CD4-positive, alpha-beta T cell treated with Interleukin-2 at 100 ng/mL for 4 hours (primary cell): ENCODE data around the gene RIC3.

Experiments used
- DNase-seq: peaks from one replicate; pipeline ENCODE4 v3.0.0-alpha.2; 2020; ENCODE audit warnings: low spot score

The RIC3 gene

DNA sequence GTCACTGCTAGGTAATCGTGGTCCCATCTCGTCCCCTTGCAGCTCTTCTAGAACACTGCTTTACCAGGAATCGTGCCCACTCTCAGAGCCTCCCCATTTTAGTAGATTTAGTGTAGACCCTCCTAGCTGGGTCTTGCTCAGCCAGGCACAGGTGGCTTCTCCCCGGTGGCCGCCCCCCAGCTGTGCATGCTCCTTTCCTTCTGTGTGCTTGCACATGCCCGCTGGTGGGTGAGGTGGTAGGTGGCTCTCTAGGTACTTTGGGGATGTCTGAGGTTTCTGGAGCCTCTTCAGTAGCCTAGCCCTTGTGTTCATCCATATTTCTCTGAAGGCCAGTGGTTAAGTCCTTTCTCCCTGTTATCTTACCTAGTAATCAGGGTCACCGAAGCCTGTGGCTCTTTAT, 82.3 kb downstream of the RIC3 start:
- no peak for DNase-seq

DNA sequence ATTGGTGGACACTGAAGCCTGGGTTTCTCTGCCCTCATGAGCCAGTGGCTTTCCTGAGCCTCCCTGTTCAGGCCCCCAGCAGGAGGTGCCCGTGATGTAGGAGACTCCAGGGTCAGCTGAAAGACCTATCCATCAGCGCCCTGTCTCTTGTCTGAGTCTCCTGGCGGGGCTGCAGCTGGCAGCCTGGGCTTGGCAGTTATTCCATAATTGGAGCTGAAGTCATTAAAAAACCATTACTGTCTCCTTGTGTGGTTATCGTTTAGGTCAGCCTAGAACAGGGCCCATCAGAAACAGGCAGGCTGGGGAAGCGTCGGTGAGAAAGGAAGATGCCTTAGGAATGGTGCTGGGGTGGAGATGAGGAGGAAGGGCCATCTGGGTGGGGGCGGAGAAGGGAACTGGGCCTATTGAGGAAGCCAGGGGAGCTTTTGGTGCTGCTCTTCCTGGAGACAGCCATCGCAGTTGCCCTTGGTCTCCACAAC, 82.8 kb downstream of the RIC3 start:
- DNase-seq: no peak

DNA sequence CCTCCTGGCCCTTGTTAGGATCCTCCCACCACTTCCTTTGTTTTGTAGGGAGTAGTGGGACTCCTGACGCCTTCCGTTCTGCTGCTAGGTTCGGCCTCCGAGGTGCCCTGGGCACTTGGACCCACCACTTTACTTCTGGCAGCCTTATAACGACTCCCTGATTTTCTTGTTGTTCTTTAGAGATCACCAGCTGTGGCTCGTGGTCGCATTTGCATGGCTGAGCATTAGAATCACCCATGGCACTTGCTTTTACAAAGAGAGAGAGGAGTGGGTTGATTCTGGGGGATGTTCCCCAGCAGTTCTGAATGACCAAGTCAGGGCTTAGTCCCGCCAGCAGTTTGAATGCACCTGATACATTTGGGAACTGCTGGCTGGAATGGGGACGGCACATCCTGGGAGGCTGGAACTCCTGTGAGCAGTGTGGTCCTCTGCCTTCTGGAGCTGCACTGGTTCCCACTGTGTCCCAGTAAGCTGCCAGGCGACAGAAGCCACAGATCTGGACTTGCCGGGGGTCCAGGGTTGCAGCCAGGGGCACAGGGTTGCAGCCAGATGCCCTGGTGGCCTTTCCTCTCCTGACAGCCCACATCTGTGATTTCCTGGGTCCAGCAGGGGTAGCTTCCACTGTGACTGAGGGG, 83.7 kb downstream of the RIC3 start:
- DNase-seq: no peak

DNA sequence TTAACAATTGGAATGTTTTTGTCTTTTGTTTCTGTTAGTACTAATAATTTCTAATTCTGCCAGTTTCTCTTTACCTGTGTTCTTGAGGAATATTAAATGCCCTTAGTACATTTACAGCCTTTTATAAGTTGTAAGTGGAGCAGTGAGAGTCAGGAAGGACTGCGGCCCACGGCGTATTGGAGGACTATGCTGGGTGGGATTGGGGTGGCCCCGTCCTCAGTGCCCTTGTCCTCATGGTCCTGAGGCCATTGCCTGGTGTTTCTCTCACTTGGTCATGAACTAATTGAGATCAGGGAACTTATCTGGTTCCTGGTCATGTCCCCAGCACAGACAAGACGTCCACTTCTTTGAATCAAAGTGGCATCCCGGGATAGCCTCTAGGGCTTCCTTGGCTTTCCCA, 84.5 kb downstream of the RIC3 start:
- DNase-seq: no peak

DNA sequence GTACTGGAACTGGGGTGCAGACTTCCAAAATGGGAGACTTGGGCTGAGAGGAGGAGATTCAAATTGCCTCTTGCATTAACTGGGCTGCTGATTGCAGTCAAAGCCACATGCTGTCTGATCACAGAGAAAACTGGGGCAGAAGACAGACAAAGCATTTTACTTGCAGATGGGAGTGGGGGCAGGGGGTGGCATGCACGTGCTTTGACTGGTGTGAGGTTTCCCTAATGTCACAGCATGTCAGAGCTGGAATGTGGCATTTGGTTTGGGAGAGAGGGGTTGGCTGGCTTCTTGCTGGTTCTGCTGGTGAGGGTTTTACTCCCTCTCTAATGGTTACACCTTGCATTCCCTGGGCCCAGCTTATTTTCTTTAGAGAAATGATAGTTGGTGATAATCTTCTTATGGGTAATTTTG, 84.9 kb downstream of the RIC3 start:
- DNase-seq: no peak

DNA sequence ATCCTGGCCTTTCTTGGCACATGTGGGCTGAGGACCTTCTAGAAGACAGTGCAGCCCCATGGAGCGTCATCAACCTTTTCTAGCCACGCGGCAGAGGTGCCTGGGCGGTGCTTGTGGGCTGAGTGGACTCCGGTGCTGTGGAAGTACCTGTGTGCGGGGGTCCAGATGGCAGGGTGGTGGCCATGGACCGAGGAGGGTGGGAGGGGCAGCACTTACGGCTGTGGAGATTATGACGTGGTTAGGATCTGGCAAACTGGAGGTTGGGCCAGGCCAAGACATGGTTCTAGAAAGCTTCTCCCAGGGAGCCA, 85.8 kb downstream of the RIC3 start:
- no peak for DNase-seq

DNA sequence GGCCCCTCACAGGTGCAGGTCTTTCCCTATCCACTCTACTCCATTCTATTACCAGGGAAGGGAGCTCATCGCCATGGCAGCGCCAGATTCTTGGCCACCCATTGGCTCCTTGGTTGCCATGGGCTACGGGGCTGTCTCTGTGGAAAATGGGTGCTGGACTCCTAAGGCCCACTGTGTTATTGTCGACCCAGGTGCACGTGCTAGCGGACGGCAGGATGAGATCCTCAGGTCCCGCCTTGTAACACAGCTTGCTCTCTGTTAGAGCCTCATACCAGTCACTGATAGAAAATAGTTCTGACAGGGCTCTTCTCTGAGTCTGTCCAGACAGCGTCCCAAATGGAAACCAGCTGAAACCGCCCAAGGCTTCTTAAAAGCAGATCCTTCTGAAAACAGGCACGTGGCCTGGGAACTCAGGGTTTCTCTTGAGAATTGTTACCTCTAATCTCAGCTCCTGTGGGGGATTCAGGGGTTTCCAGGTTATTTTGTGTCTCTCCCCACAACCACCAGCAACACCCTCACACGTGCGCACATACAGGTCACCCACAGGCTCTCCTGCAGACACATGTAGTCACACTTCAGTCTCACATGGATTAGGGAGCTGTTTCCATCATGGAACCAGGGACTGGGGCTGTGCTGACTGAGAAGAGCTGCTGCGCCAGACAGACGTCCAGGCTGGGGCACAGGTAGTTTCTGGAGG, 86.3 kb downstream of the RIC3 start:
- no peak for DNase-seq

DNA sequence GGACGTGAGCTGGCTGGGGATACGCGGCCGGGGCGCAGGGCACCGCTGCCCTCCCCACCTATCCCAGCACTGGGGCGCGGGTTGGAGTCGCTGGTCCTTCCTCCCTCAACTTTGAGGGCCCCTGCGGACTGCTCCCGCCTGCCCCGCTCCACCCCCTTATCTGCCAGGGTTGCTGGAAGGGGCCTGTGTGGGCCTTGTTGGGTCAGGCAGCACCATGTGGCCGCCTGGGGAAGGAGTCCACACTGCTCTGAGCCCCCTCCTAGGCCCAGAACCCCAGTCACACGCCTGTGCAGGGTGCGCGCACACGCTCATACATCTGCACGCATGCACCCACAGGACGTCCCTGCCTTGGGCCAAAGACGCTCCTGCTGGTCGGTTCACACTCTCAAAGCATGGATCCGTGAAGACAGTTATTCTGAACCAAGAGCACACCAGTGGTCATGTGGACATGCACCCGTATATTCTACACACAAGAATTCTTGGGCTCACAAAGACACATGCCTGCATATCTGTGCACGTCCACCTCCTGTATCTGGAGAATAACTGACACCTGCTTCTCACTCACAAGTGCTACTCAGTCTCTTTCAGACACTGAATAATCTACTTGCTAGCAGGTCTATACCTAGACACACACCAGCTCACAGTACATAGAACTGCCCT, 87.1 kb downstream of the RIC3 start:
- no peak for DNase-seq

DNA sequence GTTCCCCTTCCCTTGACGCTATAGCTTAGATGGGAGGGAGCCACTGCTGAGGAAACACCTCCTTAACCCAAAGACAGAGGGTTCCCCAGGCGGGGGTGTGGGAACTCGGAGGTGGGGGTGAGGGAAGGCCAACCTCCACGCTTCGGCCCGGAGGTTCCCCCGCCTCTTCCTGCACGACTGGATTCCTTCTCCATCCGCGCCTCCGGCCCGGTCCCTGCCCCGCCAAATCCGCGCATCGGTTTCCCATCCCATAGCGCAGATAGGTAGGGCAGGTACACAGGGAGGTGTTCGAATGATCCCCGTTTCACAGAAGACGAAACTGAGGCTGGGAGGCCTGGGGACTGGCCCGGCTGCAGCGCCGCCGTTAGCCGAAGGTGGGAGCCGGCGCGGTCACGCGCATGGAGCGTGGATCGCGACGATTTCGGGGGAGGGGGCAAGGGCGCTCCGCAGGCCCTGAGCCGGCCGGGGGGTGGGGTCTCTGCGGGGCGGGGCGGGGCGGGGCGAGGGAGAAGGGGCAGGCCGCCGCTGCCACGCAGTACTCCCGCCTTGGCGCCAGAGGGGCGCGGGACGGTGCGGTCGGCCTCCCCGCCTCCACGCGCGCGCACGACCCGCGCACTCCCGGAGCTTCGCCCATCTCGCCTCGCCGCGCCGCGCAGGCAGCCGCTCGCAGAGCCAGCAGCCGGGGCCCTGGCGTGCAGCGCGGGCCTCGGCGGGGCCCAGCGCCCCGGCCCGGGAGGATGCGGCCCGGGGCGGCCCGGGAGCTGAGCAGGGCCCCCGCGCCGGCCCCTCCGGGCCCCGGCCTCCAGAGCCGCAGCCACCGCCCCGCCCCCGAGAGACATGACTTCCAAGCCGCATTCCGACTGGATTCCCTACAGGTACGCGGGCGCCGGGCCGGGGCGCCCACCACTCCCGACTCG, 87.9 kb downstream of the RIC3 start, which contains the start of gene TUB:
TUB (plus strand) TSS at position 538 of the 917 bp plus-strand sequence; CDS start at position 838, 300 bp downstream.
- no peak for DNase-seq

DNA sequence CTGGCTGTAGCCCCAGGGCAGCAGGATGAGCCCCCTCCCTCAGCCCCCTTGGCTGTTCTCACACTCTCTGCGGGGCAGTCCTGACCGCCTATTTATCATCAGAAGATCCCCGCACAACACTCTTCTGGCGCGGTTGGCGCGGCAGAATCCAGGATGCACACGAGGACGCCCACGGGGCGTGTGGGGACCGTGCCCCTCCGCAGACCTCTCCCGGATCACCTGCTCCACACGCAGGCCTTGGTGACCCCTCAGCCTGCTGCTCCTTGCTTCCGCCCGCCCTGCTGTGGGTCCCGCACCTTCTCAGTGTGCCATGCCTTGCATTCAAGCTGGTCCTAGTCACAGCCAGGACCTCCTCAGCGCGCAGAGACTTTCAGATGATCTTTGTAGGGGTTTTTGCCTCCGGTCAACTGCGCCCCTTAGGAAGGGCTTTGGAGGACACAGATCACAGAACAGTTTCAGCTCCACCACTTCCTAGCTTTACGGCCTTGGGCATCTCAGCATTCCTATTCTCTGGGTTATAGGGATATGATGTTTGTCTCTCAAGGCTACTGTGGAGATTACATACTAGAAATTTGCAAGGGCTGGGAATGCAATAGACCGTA, 88.7 kb downstream of the RIC3 start:
- no peak for DNase-seq

DNA sequence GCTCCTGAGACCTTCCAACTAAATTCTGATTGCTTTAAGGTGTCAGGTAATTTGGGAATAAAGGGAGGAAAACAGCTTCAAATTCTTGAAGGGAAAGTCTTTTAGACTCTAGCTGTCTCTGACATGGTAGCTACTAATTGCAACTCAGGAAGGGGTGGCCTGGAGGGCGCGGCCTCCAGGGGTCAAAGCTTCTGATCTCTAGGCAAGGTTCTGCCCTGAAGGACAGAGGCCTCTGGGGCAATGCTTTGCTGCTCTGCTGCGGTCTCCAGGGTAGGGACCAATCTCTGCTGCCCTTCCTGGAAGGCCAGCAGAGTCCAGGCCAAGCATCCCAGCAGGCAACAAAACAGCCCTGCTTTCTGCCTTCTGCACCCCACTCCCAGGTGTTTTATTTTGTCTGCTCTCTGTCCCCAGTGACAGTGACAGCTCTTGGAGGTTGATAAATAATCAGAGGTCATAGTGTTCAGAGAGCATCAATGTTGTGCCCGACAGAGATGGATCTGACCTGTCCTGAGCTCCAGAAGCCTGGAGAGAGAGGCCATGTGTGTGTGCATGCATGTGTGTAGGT, 89.6 kb downstream of the RIC3 start:
- no peak for DNase-seq

DNA sequence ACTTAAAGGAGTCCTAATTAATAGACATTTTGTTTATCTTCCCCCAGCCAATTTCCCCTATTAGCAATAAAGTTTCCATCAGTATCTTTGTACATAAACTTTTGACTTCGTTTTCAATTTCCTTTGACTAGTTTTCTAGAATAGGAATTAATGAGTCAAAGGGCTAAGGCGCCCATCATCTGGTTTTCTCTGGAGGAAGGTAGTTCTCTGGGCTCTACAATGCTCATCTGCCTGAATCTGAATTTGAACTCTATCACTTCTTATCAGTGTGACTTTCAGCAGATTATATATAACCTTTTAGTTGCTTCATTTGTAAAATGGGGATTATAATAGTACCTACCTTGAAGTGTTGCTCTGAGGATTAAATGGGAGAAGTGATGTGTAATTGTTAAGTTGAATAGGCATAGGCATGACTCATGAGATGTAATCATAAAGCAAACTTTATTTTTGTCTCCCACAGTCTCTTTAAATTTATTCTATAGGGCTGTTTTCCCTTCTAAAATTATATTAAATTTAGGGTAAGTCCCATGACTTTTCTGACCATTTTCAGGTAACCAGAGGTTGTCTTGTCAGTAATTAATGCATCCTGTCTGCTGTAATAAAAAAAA, 93.6 kb downstream of the RIC3 start:
- no peak for DNase-seq

DNA sequence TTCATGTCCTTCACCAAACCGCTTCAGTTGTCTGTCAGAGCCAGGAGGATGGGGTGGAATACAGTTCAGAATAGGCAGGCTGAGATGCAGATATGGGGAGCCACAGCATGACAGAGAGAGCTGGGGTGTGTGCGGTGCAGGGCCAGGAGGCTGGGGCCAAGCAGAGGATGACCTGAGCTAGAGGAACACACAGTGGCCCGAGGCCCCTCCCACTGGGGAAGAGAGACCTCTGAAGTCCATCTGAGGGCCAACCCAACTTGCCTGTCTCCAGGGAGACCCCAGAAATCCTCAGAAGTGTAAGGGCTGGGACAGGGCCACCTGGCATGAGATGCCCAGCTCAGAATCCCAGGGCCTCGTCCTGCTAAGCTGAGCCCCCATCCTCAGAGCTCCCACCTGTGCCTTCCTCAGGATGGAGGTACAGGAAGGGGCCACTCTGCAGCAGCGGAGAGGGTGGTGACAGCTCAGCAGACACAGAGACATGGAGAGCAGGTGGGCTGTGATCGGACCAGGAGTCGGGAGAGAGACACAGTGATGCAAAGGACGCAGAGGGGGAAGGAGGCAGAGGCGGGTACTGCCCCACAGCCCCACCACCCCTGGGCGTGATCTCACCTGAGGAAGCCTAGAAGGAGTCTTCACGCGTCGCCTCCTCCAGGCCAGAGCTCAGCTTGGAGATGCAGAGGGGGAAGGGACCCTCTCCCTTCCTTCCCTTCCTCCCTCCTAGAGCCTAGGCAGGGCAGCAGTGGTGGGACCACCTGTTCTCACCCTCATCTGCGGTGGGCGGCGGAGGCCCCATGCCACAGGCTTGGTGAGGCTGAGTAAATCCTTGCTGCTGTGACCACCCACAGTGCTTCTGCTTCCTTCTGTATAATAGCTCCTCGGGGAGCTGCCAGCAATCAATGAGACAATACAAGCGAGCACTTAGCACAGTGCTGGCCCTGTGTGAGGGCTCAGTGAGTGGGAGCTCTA, 96.9 kb downstream of the RIC3 start:
- DNase-seq: no peak

DNA sequence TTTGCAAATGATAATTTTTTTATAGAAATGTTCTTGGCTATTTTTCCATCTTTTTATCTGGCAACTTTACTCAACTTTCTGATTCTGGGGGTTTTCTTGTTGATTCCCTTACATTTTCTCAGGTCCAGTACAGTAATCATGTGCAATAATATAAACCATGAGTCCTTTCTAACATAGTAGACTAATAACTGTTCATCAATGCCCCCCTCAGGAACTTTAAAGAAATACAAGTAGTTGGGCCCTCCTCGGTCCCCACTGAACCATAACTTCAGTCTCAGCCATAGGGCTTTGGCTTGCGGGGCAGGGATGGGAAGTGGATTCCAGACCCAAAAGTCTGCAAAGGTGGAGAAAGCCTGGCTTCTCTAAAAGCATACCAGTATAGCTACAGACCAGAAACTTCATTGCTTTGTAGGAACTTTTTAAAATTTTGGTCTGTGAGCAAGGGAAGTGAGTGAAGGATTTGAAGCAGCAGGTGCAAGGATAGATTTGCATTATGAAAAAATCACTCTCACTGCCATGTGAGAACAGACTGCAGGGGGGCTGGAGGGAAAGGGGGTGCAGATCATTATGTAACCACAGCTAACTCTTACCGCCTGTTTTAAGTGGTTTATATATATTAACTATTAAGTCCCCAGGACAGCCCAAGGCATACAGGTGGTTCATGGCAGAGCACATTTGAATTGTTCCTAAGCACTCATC, 98.3 kb downstream of the RIC3 start:
- DNase-seq: peak; percentile 17

DNA sequence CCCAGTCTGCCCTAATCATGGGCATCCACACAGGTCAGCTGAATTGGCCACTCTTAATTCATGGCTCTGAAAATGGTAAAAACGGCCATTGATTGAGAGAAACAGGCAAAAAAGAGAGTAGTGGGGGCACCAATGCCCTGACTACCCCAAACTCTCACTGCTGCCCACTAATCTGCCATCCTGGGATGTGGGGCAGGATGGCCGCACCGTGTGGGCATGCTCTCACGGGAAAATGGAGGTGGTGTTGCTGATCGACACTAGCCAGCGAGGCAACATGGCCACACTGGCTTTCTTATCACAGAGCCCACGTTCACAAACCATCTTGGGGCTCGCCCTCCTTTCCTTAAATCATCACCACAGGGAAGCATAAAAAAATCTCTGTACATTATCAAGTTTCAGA, 99.1 kb downstream of the RIC3 start:
- no peak for DNase-seq

DNA sequence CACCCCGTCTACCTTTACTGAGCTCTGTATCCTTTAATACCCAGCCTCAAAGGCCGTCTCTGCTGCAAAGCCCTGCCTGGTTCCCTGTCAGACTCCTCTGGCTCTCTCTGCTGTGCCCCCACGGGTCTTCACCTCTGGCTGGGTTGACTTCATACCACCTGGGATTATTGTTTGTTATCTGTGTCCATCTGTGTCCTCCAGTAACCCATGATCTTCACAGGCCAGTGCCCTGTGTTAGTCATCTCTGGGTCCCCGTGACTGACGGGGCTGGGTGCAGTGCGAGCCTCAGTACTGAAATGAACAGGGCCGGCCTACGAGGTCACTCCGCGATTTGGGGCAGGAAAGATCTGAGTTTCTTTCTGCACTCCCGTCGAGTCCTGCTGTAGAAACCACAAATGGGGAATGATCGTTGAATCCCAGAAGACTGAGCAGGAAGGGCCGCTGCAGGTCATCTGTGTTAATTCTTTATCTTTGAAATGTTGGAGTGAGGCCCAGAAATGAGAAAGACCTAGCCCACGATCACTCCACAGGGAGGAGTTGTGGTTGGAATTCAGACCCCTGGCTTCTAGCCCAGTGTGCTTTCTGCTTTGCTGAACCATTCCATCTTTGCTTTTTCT, 100.1 kb downstream of the RIC3 start:
- no peak for DNase-seq

DNA sequence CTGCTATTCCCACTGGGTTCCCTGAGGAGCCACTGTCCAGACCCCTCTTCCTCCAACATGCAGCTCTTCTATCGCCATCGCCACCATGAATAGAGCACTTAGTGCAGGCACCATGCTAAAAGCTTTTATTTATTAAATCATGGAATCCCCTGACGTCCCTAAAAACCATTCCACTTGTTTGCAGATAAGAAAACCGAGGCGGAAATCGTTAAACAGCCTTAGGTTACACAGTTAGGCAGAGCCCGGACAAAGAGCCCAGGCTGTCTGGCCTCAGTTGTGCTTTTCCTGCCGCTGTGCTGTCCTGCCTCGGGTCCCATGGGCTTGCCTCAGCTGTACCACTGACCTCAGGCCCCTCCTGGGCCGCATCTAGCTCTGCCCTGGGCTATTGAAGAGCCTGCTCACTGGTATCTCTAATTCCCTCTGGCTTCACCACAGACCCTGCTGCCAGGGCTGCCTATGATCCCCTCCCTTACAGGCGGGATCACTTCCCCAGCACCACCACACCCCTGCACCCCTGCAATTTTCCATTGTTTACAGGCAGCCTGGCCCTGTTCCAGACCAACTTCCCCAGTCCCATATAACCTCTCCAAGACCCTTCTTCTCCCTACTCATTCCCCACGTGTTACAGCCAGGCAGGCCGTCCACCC, 100.8 kb downstream of the RIC3 start:
- DNase-seq: no peak

DNA sequence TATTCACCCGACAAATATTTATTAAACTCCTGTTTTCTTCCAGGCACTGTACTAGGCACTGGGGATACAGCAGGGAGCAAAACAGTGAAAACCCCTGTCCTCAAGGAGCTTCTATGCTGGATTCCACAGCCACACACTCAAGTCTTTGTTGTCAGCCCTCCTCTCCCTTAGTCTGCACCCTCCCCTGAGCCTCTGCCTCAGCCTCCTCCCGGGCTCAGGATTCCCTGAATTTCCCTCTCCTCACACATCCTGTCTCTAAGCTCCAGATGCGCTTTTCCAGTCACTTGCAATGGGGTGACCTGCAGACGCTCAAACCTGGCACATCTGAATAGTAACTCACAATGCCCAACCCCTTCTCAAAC, 101.3 kb downstream of the RIC3 start:
- DNase-seq: no peak
